GM12891 (cell line): ENCODE measurements around the gene SPP1.

ENCODE experiments used
- POLR2A ChIP-seq: IDR thresholded peaks from 2 replicates; pipeline ENCODE4 v1.6.1; 2011; ENCODE audit warnings: low read depth, low read length, control low read depth
- TAF1 ChIP-seq: IDR thresholded peaks from 2 replicates; pipeline ENCODE4 v1.6.1; 2011; ENCODE audit warnings: low read depth, low read length, control low read depth

DNA sequence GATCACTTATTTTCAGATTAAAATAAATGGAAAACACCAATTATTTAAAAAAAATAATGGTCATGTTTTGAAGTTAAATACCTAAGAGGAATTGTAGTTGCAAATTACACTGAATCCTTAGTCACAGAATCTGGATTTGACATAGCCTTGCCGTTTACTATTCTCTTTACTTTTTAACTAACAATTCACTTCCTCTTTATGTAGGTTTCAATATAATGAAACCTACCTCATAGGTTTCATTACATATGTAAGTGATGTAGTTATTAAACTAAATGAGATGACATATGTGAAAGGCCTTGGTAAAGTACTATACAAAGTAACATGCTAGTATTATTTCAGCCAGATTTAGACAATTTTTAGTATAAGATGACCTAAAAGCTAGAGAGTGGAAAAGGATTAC, 6.5 kb downstream of the SPP1 start:
- TF ChIP-seq POLR2A (no peak), TAF1 (no peak)
